IPS-11a (cell line): ENCODE measurements around the gene EIF4E3.

Experiments
- H3K4me3 ChIP-seq: one replicate; pipeline ENCODE4 v1.5.1; 2013; ENCODE audit warnings: low read depth, low read length, control low read depth

The EIF4E3 gene

GRCh38 chr3:71723452-71724170 lies 1.6 kb downstream of the EIF4E3 start:
- no peak overlapping the region for H3K4me3 ChIP-seq

GRCh38 chr3:71722693-71723092 lies 2.5 kb downstream of the EIF4E3 start:
- H3K4me3 ChIP-seq, result no peak overlapping the region

DNA sequence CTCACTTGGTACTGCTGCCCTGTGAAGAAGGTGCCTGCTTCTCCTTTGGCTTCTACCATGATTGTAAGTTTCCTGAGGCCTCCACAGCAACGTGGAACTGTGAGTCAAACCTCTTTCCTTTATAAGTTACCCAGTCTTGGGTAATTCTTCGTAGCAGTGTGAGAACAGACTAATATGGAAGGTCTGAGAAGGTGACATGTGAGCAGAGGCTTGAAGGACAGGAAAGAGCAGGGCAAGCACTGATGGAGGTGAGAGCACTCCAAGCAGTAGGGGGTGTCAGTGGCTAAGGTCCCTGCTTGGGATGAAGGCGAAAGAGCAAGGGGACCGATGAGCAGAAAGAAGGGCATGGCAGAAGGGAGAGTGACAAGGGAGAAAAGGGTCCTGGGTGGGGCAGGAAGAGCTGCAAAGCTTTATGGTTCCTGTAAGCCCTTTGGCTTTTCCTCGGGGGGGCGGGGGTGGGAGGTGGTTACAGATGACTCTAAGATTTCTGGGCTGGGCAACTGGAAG lies 3.5 kb downstream of the EIF4E3 start:
- H3K4me3 ChIP-seq, result no peak overlapping the region

GRCh38 chr3:71721002-71721401 lies 4.2 kb downstream of the EIF4E3 start:
- H3K4me3 ChIP-seq, result no peak overlapping the region

DNA sequence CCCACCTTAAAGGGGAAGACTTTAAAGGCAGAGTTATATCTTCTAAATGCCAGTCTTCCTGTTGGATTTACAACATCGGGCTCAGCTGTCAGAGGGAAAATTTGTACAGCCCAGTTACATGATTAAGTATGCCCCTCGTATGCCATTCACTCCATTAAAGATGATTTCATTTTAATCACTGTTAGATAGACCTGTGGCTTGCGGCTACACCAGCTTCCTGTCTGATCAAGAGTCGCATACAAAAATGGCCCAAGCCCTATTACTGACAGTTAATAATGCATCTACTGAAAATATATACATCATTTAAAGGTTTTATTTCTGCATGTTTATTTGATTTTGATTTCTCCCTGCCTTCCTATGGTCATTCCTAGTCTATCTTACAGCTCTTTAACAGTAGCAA lies 7.1 kb downstream of the EIF4E3 start:
- H3K4me3 ChIP-seq, result no peak overlapping the region

DNA sequence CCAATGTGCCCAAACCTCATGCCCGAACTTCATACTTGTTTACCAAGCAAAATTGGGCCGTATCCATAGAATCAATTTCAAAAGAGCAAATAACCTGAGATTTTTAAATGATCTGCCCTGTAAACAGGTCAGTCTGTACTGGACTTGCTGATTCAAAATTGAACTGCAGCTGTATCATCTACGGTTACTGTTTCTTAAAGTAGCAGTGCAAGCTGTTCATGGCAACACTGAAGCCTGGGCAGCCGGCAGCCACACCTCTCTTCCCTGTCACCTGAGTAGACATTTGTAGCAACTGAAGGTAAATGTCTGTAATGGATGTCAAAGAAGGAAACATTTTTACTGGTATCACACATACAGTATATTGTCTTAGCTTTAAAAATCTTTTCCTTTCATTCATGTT lies 10.6 kb downstream of the EIF4E3 start:
- H3K4me3 ChIP-seq, result no peak overlapping the region

- H3K4me3 ChIP-seq, result no peak overlapping the region
These were observed 12.2 kb downstream of the EIF4E3 start for GRCh38 chr3:71713041-71713440.

GRCh38 chr3:71710906-71711494 lies 14.2 kb downstream of the EIF4E3 start:
- no peak overlapping the region for H3K4me3 ChIP-seq

DNA sequence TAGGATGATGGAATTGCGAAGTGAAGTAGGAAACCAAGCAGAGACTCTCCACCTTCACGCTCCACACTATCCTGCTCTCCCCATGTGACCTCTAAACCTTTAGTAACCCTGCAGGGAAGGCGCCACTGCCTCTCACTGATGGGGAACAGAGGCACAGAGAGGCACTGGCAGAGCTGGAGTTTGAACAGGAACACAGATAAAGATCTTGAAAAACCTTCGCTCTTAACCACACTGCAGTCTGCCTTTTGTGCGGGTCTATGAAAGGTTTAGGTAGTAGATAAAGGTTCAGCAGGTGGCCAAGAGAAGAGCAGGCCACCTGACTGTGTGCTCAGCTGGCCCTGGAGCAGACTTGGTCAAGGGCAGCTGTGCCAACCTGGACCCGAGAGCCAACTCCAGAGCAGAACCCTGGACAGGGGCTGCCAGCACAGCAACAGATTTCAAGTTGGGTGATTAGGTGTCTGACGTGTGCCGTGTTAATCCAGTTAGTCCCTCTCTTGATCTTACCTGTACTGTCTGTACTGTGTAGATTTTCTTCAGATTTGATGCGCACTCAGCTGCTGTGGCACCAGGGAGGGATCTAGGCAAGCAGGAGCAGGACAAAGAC lies 15.2 kb downstream of the EIF4E3 start:
- H3K4me3 ChIP-seq, result no peak overlapping the region

DNA sequence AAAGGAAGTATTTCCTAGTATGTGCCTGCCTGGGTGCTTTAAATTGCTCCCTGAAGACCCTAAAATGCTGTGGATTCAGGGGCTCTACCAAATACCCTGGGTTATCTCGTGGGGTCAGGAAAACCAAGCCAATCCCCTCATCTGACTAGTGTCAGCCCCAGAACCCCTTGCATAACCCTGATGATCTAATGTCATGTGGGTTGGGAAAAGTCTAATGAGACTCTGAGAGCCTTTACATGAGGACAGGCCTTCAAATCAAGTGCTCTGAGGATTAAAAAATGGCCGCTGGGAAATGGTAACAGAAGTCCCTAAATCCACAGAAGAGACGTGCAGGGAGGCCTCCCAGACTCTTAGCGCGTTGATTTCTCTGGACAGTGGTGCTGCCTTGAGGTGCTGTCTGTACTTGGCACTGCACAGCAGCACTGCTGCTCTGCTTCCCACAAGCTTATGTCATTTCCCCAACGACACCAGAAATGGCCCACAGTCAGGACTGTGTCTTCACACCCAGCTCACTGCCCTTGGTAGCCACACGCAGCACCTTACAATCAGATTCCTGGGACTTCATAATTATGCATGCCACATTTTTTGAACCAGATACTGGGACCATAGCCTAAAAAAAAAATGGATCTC lies 16.6 kb downstream of the EIF4E3 start:
- no peak overlapping the region for H3K4me3 ChIP-seq

DNA sequence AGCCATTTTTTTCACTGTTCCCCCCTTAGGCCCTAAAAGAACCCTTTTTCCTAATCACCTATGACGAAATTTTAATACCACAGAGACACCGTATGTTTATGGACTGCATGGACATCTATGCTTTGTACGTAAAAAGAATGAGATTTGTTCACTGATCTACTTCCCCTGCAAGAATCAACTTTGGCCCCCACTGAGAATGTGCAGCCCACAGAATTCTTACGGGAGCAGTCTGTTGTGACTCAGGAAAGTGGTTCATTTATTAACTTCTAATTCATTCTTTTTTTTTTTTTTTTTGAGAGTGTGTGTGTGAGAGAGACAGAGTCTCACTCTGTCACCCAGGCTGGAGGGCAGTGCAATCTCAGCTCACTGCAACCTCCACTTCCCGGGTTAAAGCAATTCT lies 17.6 kb downstream of the EIF4E3 start:
- no peak overlapping the region for H3K4me3 ChIP-seq

DNA sequence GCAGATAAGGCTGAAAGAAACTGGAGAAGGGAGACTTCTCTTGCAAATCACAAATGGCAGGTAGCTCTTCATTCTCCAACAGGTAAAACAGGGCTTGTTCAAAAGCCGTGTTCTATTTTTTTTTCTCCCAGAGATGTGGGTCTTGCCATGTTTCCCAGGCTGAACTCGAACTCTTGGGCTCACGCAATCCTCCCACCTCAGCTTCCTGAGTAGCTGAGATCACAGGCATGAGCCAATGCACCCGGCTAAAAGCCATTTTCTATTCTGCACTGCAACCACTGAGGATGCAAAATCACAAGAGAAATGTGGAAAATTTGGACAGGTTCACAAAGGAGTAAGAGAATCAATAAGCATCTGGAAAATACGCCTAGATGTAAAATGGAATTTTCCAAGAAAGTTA lies 19.5 kb downstream of the EIF4E3 start:
- no peak overlapping the region for H3K4me3 ChIP-seq

- no peak overlapping the region for H3K4me3 ChIP-seq
These were observed 20.3 kb downstream of the EIF4E3 start for GRCh38 chr3:71704915-71705314.

DNA sequence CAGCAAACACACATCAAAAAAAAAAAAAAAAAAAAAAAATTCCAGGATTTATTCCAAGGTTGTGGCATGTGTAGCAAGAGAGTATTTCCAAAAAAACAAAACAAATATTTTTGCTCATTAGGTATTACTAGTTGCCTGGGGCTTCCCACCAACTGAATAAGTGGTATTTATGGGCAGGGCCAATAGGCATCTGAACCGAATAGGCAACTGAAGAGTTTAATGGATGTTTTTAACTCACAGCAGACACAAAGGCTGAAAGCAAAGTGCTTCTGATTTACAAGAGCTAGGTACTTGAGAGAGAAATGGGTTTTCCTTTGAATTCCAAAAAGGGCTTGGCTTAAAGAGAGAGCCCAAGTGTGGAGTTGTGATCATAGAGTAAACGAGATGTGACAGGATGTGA lies 21.4 kb downstream of the EIF4E3 start:
- H3K4me3 ChIP-seq, result no peak overlapping the region

DNA sequence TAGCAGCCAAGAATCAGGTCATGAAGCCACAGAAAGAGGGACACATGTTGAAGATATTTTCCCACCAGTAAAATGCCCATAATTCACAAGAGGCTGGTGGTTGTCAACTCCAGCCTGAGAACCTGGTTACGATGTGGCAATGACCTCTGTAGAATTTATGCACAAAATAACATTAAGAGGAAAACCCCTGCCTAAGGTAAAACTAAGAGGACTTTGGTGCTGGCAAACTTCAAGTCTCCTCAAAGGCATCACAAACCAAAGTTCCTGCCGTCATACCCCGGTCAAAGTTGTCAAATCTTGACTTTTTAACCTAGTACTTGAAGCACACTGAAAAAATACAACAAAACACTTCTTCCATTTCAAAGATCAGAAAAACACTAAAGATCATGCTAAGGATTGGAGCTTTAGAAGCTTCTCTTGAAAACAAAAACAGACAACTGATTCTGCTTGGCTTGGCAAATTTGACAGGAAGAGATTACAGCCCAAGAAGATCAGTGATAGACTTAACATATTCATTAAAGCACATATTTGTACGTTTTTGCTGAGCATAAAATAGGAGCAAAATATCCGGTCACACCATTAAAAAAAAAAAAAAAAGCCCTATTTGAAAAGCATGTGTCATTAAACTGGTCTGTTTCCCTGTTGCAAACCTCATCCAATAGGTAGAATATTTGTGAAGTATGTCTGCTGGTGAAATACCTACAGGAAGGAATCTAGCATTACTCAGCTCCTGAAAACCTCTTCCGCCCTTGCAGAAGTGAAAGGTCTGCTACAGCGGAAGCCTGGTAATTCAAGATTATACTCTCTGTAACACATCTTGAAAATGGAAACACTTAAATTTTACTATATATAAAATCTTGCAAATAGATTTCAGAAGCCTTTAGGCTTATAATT lies 22.8 kb downstream of the EIF4E3 start:
- H3K4me3 ChIP-seq, result no peak overlapping the region

- H3K4me3 ChIP-seq, result no peak overlapping the region
These were observed 23.9 kb downstream of the EIF4E3 start for GRCh38 chr3:71701251-71701762.

GRCh38 chr3:71695000-71695482 lies 30.2 kb downstream of the EIF4E3 start:
- no peak overlapping the region for H3K4me3 ChIP-seq

GRCh38 chr3:71694358-71694999 lies 30.7 kb downstream of the EIF4E3 start:
- H3K4me3 ChIP-seq, result no peak overlapping the region

GRCh38 chr3:71693641-71694040 lies 31.6 kb downstream of the EIF4E3 start:
- H3K4me3 ChIP-seq, result no peak overlapping the region

DNA sequence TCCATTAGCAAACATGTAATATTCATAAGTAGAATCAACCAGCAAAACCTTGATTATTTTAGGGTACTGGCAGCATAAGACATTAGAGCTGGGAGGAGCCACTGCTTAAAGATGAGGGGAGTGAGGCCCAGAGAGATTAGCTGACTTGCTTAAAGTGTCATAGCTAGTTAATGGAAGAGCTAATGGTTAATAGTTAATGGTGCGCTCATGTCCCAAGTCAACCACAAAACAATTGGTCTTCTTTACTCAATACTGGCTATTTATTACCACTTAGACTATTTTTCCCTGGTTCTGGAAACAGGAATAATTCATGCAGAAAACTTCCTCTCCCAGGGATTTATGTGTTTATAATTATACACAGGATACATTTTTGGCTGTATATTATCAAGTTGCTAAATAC lies 33.1 kb downstream of the EIF4E3 start:
- H3K4me3 ChIP-seq, result no peak overlapping the region
